Measurements from ENCODE around the gene CCDC127.
"Not testable (repeated sequence)": the region's sequence is repeated elsewhere in the genome, so short reads cannot be mapped to it uniquely, and the experiment has no call there.

GRCh38 chr5:266311-267026 lies 48.5 kb upstream of the CCDC127 start:
- not testable (repeated sequence) for TF ChIP-seq CTCF, POLR2A, POLR2AphosphoS5 (IDR thresholded peaks at IDR 0.05)
